DMS53 (cell line): ENCODE measurements around the gene EML4.
"Not testable (repeated sequence)": the region's sequence is repeated elsewhere in the genome, so short reads cannot be mapped to it uniquely, and the experiment has no call there.

ENCODE experiments used
- DNase-seq: peaks from one replicate; lab custom pipeline; 2025; lab: John Stamatoyannopoulos, UW

The EML4 gene

DNA sequence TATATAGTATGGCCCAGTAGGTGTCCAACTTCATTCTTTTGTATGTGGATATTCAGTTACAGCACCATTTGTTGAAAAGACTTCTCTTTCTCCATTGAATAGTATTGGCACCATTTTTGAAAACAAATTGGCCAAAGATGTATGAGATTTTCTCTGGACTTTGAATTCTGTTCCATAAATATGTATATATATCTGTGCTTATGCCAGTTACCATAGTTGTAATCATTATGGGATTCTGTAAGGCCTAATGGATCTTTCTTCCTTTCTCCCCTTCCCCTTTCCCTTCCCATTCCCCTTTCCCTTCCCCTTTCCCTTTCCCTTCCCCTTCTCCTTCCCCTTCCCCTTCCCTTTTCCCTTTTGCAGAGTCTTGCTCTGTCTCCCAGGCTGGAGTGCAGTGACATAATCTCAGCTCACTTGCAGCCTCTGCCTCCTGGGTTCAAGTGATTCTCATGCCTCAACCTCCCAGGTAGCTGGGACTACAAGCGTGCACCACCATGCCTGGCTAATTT lies 140.9 kb downstream of the EML4 start:
- DNase-seq: no peak

DNA sequence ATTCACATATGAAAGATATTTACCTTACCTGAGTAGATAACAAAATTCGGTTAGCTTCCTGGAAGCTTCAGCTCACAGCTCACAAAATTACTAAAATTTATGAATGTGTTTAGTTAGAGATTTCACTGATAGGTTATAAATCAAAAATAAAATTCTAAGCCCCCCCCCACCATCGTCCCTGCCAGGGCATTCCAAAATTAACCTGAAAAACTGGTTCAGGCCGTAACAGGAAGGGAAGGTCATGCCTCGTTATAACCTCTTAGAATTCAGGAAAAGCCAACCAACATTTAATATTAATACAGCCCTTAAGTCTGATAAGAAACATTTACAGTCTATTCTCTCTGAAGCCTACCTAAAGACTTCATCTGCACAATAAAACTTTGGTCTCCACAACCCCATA lies 143.0 kb downstream of the EML4 start:
- DNase-seq: peak; percentile 24

GRCh38 chr2:42314892-42315468 lies 145.8 kb downstream of the EML4 start:
- DNase-seq: no peak

- no peak for DNase-seq
Measured at GRCh38 chr2:42315844-42316470, 146.8 kb downstream of the EML4 start.

DNA sequence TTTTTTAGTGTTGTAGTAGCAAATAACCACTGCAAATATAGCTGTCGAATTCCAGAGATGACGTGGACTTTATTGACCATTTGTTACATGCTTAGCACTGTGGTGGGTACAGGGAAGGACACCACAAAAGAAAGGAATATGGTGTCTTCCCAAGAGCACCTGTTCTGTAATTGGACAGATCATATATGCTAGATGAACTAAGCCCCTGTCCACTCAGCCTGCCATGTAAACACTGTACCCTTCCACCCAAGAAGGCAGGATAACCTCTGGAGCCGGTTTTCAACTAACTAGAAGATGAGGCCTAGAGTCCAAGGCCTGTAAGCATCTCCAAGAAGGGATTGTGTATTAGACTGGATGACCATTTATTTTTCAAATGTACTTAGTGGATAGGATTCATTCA lies 147.8 kb downstream of the EML4 start:
- DNase-seq: no peak

GRCh38 chr2:42317486-42317885 lies 148.3 kb downstream of the EML4 start:
- DNase-seq: no peak

DNA sequence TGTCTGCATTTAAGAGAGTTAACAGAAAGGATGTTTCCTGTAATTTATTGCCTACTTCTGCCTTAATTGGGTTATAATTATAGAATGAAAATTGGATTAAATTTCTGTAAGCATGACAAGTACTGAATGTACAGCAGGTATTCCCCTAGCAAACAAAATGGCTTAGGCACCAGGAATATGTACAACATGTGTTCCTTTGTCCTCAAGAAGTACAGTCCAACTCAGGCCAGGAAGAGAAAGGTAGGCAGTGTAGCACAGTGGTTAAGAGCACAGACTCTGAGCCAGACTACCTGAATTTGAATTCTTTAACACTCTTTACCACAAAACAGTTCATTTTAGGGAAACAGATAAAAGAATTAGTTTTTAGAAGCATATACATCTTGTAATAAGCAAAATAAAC lies 148.8 kb downstream of the EML4 start:
- DNase-seq: no peak

GRCh38 chr2:42319265-42319664 lies 150.1 kb downstream of the EML4 start:
- no peak for DNase-seq

GRCh38 chr2:42321452-42322064 lies 152.4 kb downstream of the EML4 start:
- DNase-seq: no peak

DNA sequence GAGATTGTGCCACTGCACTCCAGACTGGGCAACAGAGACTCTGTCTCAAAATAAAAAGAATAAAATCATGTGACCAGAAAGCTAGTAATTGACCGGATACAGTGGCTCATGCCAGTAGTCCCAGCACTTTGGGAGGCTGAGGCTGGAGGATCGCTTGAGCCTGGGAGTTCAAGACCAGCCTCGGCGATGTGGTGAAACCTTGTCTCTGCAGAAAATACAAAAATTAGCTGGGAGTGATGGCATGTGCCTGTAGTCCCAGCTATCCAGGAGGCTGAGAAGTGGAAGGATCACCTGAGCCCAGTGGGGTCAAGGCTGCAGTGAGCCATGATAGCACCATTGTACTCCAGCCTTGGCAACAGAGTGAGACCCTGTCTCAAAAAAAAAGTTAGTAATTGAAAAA lies 155.1 kb downstream of the EML4 start:
- no peak for DNase-seq

- no peak for DNase-seq
Measured at GRCh38 chr2:42324949-42325348, 155.8 kb downstream of the EML4 start.

DNA sequence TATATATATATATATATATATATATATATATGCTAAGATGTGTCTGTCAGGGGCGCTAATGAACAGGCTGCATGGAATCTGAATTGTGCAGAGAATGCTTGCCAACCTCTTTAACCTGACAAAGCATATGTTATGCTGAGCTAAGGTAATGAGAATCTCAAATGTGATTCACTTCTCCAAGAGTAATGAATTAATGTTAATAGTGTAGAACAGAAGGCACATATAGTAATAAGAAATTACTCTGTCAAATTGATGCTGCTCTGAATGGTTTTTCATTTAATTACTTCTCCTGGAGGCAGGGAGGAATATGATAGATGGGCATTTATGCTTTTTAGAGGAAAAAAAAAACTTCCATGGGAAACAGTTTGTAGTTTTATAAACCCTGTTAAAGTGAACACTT lies 156.5 kb downstream of the EML4 start:
- no peak for DNase-seq

GRCh38 chr2:42327125-42327524 lies 158.0 kb downstream of the EML4 start:
- DNase-seq: peak; percentile 47

GRCh38 chr2:42328148-42328833 lies 159.1 kb downstream of the EML4 start:
- DNase-seq: peak; percentile 23

GRCh38 chr2:42328923-42329322 lies 159.8 kb downstream of the EML4 start:
- DNase-seq: no peak

DNA sequence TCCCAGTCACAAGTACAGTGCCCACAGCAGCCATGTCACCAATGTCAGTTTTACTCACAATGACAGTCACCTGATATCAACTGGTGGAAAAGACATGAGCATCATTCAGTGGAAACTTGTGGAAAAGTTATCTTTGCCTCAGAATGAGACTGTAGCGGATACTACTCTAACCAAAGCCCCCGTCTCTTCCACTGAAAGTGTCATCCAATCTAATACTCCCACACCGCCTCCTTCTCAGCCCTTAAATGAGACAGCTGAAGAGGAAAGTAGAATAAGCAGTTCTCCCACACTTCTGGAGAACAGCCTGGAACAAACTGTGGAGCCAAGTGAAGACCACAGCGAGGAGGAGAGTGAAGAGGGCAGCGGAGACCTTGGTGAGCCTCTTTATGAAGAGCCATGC lies 160.6 kb downstream of the EML4 start:
- DNase-seq: no peak

DNA sequence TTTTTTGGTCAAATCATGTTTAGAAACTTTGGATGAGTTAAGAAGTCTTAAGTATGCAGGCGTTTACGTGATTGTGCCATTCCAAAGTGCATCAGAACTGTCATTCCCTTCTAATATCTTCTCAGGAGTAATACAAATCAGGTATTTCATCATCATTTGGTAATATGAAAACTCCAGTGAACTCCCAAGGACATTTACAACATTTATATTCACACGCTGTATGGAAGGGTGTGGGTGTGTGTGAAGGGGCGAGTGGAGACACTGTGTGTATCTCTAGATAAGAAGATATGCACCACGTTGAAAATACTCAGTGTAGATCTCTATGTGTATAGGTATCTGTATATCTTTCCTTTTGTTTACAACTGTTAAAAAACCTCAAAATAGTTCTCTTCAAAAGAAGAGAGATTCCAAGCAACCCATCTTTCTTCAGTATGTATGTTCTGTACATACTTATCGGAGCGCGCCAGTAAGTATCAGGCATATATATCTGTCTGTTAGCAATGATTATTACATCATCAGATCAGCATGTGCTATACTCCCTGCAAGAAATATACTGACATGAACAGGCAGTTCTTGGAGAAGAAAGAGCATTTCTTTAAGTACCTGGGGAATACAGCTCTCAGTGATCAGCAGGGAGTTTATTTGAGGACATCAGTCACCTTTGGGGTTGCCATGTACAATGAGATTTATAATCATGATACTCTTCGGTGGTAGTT lies 162.6 kb downstream of the EML4 start:
- DNase-seq: no peak

- no peak for DNase-seq
Measured at GRCh38 chr2:42332575-42332974, 163.4 kb downstream of the EML4 start.

DNA sequence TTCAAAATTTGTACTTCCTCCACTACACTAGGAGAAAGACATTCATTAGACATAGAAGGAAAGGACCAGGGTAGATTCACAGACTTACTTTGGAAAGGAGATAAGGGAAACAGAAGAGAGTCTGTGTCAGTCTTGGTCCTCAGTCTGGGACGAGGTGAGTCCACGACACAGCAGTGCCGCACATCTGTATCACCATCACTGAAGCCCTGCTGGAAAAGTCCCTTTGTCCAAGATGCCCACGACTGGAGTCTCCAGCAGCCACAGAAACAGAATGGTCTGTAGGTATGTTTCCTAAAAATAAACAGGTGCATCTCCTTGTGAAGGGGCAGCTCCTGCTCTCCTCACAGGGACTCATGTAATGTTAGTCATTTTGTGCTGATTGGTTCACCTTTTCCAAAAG lies 164.4 kb downstream of the EML4 start:
- DNase-seq: no peak

DNA sequence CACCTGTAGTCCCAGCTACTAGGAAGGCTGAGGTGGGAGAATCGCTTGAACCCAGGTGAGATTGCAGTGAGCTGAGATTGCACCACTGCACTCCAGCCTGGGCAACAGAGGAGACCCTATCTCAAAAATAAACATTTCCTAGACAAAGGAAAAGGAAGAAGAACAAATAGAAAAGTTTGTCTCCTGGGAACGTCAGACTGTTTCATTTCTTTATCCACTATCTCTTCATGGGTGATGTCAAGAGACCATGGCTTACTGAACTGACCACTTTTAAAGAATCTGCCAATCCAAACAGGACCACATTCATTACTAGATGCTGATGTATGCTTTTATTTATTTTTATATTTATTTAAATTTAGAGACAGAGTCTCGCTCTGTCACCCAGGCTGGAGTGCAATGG lies 165.1 kb downstream of the EML4 start:
- no peak for DNase-seq

GRCh38 chr2:42334865-42335264 lies 165.7 kb downstream of the EML4 start:
- not testable (repeated sequence) for DNase-seq

- DNase-seq: no peak
Measured at GRCh38 chr2:42335514-42336104, 166.5 kb downstream of the EML4 start.
